WTC11 (cell line): ENCODE results near the gene NR2F6. TPM values are rescaled to one million over a fixed set of nuclear protein-coding genes. Genes with fewer than 3 reads are reported as not detected.
A peak's percentile ranks its signal among the peaks of the same experiment; 100 is the strongest.

Experiments
- ATAC-seq: fragments of 200-7000 bp; cut with Tn5 transposase; 2 replicates; pipeline ENCODE4 v1.10.0; 2021; ENCODE audit warnings: mild to moderate bottlenecking, moderate library complexity
- CTCF ChIA-PET: fragments of 300-600 bp; sonication (Branson Sonifier 250); formaldehyde crosslinking; loops from one replicate; lab custom pipeline; 2021; ENCODE audit warnings: antibody characterized with exemption; lab: Charles Lee
- POLR2A ChIA-PET: fragments of 350-600 bp; sonication (Branson Sonifier 250); formaldehyde crosslinking; loops from one replicate; lab custom pipeline; 2021; ENCODE audit warnings: antibody characterized with exemption; lab: Charles Lee
- DNase-seq: peaks from one replicate; pipeline ENCODE4 v3.0.0; 2021; ENCODE audit warnings: low spot score
- H3K27ac Mint-ChIP-seq: 2 replicates; pipeline ENCODE4 v1.8.0; 2021; ENCODE audit warnings: mixed read lengths
- H3K27me3 Mint-ChIP-seq: 2 replicates; pipeline ENCODE4 v1.8.0; 2021; ENCODE audit warnings: low read depth, mild to moderate bottlenecking, moderate library complexity, mixed read lengths
- H3K36me3 Mint-ChIP-seq: 2 replicates; pipeline ENCODE4 v1.8.0; 2021; ENCODE audit warnings: mixed read lengths
- H3K4me1 Mint-ChIP-seq: 2 replicates; pipeline ENCODE4 v1.8.0; 2022; ENCODE audit warnings: mixed read lengths
- H3K4me3 Mint-ChIP-seq: 2 replicates; pipeline ENCODE4 v1.8.0; 2021; ENCODE audit warnings: mild to moderate bottlenecking, moderate library complexity, mixed read lengths
- H3K9me3 Mint-ChIP-seq: 2 replicates; pipeline ENCODE4 v1.8.0; 2021; ENCODE audit warnings: mixed read lengths
- AFF4 ChIP-seq: sonication (generic); formaldehyde crosslinking; IDR thresholded peaks from 2 replicates; pipeline ENCODE4 v1.8.1; 2023; ENCODE audit warnings: mild to moderate bottlenecking, missing genetic modification reagents, borderline replicate concordance
- AR ChIP-seq: fragments of 250-450 bp; sonication (Bioruptor Pico); IDR thresholded peaks from 2 replicates; pipeline ENCODE4 v1.9.0; 2021; ENCODE audit warnings: mild to moderate bottlenecking
- CDX4 ChIP-seq: fragments of 250-450 bp; sonication (Bioruptor Pico); IDR thresholded peaks from 2 replicates; pipeline ENCODE4 v1.9.0; 2021; ENCODE audit warnings: moderate library complexity, mild to moderate bottlenecking, inconsistent platforms, borderline replicate concordance
- CREM ChIP-seq: sonication (generic); formaldehyde crosslinking; IDR thresholded peaks from 2 replicates; pipeline ENCODE4 v1.8.1; 2022; ENCODE audit warnings: mild to moderate bottlenecking, missing genetic modification reagents, moderate library complexity
- E2F1 ChIP-seq: sonication (generic); formaldehyde crosslinking; IDR thresholded peaks from 2 replicates; pipeline ENCODE4 v1.8.0; 2022; ENCODE audit warnings: mild to moderate bottlenecking, missing genetic modification reagents
- ELF4 ChIP-seq: sonication (generic); formaldehyde crosslinking; IDR thresholded peaks from 2 replicates; pipeline ENCODE4 v1.8.1; 2022; ENCODE audit warnings: low read depth, mild to moderate bottlenecking, moderate library complexity, missing genetic modification reagents
- GABPB1 ChIP-seq: sonication (generic); formaldehyde crosslinking; IDR thresholded peaks from 2 replicates; pipeline ENCODE4 v1.8.1; 2023; ENCODE audit warnings: mild to moderate bottlenecking, missing genetic modification reagents
- GTF2I ChIP-seq: fragments of 250-450 bp; sonication (Bioruptor Pico); conservative IDR thresholded peaks from 2 replicates; pipeline ENCODE4 v1.4.0; 2021; ENCODE audit warnings: mild to moderate bottlenecking
- MYBL2 ChIP-seq: sonication (generic); formaldehyde crosslinking; IDR thresholded peaks from 2 replicates; pipeline ENCODE4 v1.8.1; 2023; ENCODE audit warnings: mild to moderate bottlenecking, moderate library complexity, missing genetic modification reagents
- NFATC4 ChIP-seq: fragments of 250-450 bp; sonication (Bioruptor Pico); IDR thresholded peaks from 2 replicates; pipeline ENCODE4 v1.9.0; 2021; ENCODE audit warnings: mild to moderate bottlenecking
- NR1H2 ChIP-seq: sonication (generic); formaldehyde crosslinking; IDR thresholded peaks from 2 replicates; pipeline ENCODE4 v1.9.0; 2021; ENCODE audit warnings: mild to moderate bottlenecking, moderate library complexity, missing genetic modification reagents
- NR3C1 ChIP-seq: sonication (generic); formaldehyde crosslinking; conservative IDR thresholded peaks from 2 replicates; pipeline ENCODE4 v1.8.1; 2023; ENCODE audit warnings: low read depth, mild to moderate bottlenecking, missing genetic modification reagents
- SMAD3 ChIP-seq: sonication (generic); formaldehyde crosslinking; IDR thresholded peaks from 2 replicates; pipeline ENCODE4 v1.8.0; 2022; ENCODE audit warnings: missing genetic modification reagents, mild to moderate bottlenecking, borderline replicate concordance
- SOX15 ChIP-seq: fragments of 250-450 bp; sonication (Bioruptor Pico); IDR thresholded peaks from 2 replicates; pipeline ENCODE4 v1.9.0; 2021; ENCODE audit warnings: mild to moderate bottlenecking
- USF2 ChIP-seq: sonication (generic); formaldehyde crosslinking; IDR thresholded peaks from 2 replicates; pipeline ENCODE4 v1.8.1; 2023; ENCODE audit warnings: mild to moderate bottlenecking, missing genetic modification reagents, moderate library complexity
- ZNF121 ChIP-seq: sonication (generic); formaldehyde crosslinking; IDR thresholded peaks from 2 replicates; pipeline ENCODE4 v1.8.0; 2023; ENCODE audit warnings: missing genetic modification reagents
- ZNF219 ChIP-seq: sonication (generic); formaldehyde crosslinking; IDR thresholded peaks from 2 replicates; pipeline ENCODE4 v1.8.0; 2023; ENCODE audit warnings: missing genetic modification reagents, mild to moderate bottlenecking, borderline replicate concordance
- ZNF232 ChIP-seq: sonication (generic); formaldehyde crosslinking; IDR thresholded peaks from 2 replicates; pipeline ENCODE4 v1.8.0; 2022; ENCODE audit warnings: mild to moderate bottlenecking, missing genetic modification reagents
- ZNF423 ChIP-seq: fragments of 250-450 bp; sonication (Bioruptor Pico); IDR thresholded peaks from 2 replicates; pipeline ENCODE4 v2.1.2; 2022; ENCODE audit warnings: mild to moderate bottlenecking, moderate library complexity
- total RNA-seq: library from RNA; stranded (reverse); gene quantifications from 3 replicates; pipeline ENCODE4 v1.2.3, GENCODE V29; 2021
- TF ChIP-seq, protein P1 (sequence below): sonication (generic); formaldehyde crosslinking; IDR thresholded peaks from 2 replicates; pipeline ENCODE4 v1.8.1; 2023; ENCODE audit warnings: mild to moderate bottlenecking, missing genetic modification reagents
- TF ChIP-seq, protein P2 (sequence below): fragments of 250-450 bp; sonication (Bioruptor Pico); IDR thresholded peaks from 2 replicates; pipeline ENCODE4 v2.1.2; 2022; ENCODE audit warnings: mild to moderate bottlenecking, moderate library complexity

The NR2F6 gene
- total RNA-seq, 1 experiment from 2014 or later = 145 TPM

DNA sequence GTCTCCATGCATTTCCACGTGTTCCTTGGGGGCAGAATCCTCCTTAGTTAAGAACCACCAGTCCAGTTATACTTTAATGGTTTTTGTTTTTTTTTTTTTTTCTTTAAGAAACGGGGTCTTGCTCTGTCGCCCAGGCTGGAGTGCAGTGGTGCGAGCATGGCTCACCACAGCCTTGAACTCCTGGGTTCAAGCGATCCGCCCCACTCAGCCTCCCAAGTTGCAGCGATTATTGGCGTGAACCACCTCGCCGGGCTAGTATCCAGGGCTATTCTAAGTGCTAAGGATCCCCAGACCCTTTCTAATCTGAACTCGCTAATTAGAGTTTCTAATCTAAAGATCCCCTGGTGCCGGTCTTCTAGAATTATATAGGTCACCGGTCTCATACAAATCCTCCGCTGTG lies 47.9 kb upstream of the NR2F6 start:
- peak overlapping the region; percentile 68; the same call in 1 of the 2 replicates for H3K27ac Mint-ChIP-seq
- DNase-seq (no peak), ATAC-seq (no peak)
- peaks cover 23% of the 10 kb centered on the region for H3K36me3 Mint-ChIP-seq
- peaks cover 5% of the 10 kb centered on the region for H3K9me3 Mint-ChIP-seq
- no peak for TF ChIP-seq ZNF423 (CRISPR knock-in tag)
- TF ChIP-seq ZNF121 (CRISPR knock-in tag) = peak; percentile 70
- TF ChIP-seq MYBL2 (CRISPR knock-in tag) = no peak
- peaks cover 10% of the 10 kb centered on the region for H3K4me1 Mint-ChIP-seq
- ChIA-PET CTCF (interaction anchor here (0.7 to 3.3 kb wide), 15 partner anchors 9 to 110 kb away, joined by 3 to 60 read pairs (median 6); partner anchors contain the start of genes ANKLE1, ANO8, CCDC194 and DDA1), POLR2A (interaction anchor here (0.7 to 2.8 kb wide), 10 partner anchors 9 to 170 kb away, joined by 3 to 17 read pairs (median 5); partner anchors contain the start of genes DDA1, MRPL34 and USE1)
- H3K4me3 Mint-ChIP-seq = peak overlapping the region; percentile 59
- H3K27me3 Mint-ChIP-seq = no peaks in the 10 kb centered on the region; the same call in 1 of the 2 replicates

DNA sequence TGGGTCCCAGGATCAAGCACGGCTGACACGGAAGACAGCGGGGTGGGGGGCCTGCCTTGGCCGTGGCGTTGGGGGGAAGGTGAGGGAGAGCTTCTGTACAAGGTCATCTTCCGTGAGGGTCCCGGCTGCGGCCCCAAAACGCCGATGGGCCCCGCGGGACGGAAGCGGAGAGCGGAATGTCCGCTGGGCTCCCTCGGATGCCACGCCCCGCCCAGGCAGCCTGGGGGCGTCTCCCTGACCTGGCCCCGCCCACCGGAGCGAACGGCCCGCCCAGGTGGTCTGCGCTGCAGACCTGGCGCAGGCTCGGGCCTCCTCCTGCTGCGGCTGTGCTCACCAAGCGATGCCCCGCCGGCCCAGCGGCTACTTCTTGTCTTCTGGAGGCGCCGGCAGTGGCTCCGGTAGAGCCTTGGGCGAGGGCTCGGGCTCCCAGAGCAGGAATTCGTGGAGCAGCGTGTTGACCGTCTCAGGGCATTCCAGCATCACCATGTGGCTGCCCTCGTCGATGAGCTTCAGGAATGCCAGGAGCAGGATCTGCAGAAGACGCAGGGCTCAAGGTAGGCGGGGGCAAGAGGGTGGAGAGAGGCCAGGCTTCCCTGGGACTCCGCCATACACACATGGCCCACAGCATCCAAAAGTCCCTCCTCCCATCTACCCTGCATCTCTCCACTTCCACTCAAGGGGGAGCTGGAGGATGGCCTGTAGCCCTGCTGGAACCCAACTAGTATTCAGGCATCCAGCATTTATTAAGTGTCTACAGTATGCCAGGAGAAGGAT lies 46.8 kb upstream of the NR2F6 start:
- Mint-ChIP-seq H3K27me3 (no peaks in the 10 kb centered on the region; the same call in 1 of the 2 replicates), H3K4me3 (peak overlapping the region; percentile 79), H3K4me1 (peaks cover 10% of the 10 kb centered on the region), H3K9me3 (no peaks in the 10 kb centered on the region), H3K27ac (peak overlapping the region; percentile 94), H3K36me3 (peaks cover 15% of the 10 kb centered on the region)
- CTCF ChIA-PET = interaction anchor here (0.6 to 3.3 kb wide), 21 partner anchors 10 to 120 kb away, joined by 3 to 60 read pairs (median 5); partner anchors contain the start of genes ANKLE1, ANO8, BABAM1 and DDA1
- POLR2A ChIA-PET = interaction anchor here (0.6 to 2.8 kb wide), 13 partner anchors 10 to 169 kb away, joined by 3 to 17 read pairs (median 5); partner anchors contain the start of genes ANO8, DDA1, MRPL34 and USE1
- DNase-seq = peak; percentile 92
- ATAC-seq = peak; percentile 90
- TF ChIP-seq AFF4 (CRISPR knock-in tag) (no peak), NFATC4 (CRISPR knock-in tag) (no peak), ZNF219 (CRISPR knock-in tag) (no peak), ELF4 (CRISPR knock-in tag) (no peak), ZNF232 (CRISPR knock-in tag) (no peak), MYBL2 (CRISPR knock-in tag) (no peak), CREM (CRISPR knock-in tag) (peak; percentile 63; the same call in 1 of the 2 replicates), SOX15 (CRISPR knock-in tag) (no peak), GTF2I (no peak), SMAD3 (CRISPR knock-in tag) (no peak), NR3C1 (CRISPR knock-in tag) (no peak), CDX4 (CRISPR knock-in tag) (no peak), GABPB1 (CRISPR knock-in tag) (no peak), E2F1 (CRISPR knock-in tag) (0 out of 2 replicates have a peak, but pooled peaks have one; percentile 78), AR (no peak), USF2 (0 out of 2 replicates have a peak, but pooled peaks have one; percentile 11), NR1H2 (CRISPR knock-in tag) (no peak)
- TF ChIP-seq, protein P1, sequence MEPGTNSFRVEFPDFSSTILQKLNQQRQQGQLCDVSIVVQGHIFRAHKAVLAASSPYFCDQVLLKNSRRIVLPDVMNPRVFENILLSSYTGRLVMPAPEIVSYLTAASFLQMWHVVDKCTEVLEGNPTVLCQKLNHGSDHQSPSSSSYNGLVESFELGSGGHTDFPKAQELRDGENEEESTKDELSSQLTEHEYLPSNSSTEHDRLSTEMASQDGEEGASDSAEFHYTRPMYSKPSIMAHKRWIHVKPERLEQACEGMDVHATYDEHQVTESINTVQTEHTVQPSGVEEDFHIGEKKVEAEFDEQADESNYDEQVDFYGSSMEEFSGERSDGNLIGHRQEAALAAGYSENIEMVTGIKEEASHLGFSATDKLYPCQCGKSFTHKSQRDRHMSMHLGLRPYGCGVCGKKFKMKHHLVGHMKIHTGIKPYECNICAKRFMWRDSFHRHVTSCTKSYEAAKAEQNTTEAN (CRISPR knock-in tag) = no peak
- TF ChIP-seq, protein P2, sequence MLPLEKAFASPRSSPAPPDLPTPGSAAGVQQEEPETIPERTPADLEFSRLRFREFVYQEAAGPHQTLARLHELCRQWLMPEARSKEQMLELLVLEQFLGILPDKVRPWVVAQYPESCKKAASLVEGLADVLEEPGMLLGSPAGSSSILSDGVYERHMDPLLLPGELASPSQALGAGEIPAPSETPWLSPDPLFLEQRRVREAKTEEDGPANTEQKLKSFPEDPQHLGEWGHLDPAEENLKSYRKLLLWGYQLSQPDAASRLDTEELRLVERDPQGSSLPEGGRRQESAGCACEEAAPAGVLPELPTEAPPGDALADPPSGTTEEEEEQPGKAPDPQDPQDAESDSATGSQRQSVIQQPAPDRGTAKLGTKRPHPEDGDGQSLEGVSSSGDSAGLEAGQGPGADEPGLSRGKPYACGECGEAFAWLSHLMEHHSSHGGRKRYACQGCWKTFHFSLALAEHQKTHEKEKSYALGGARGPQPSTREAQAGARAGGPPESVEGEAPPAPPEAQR (CRISPR knock-in tag) = no peak; the same call in 1 of the 2 replicates
